CD4-positive, alpha-beta T cell (primary cell): ENCODE measurements around the gene ATP6V1G2. TPM values are rescaled to one million over a fixed set of nuclear protein-coding genes. Genes with fewer than 3 reads are reported as not detected.
"Not testable (repeated sequence)": the region's sequence is repeated elsewhere in the genome, so short reads cannot be mapped to it uniquely, and the experiment has no call there.

Source experiments
- ATAC-seq: fragments of 200-7000 bp; cut with Tn5 transposase; one replicate; pipeline ENCODE4 v1.10.0; 2022; ENCODE audit warnings: mild to moderate bottlenecking; ENCODE audit not compliant: poor library complexity
- CTCF ChIA-PET: fragments of 350-600 bp; sonication (Branson Sonifier 250); formaldehyde crosslinking; loops from one replicate; lab custom pipeline; 2021; ENCODE audit warnings: antibody characterized with exemption, inconsistent platforms; lab: Charles Lee
- POLR2A ChIA-PET: fragments of 350-600 bp; sonication (Branson Sonifier 250); formaldehyde crosslinking; loops from one replicate; lab custom pipeline; 2021; ENCODE audit warnings: antibody characterized with exemption, inconsistent platforms; lab: Charles Lee
- DNase-seq, 14 experiments: peaks; one replicate each; pipeline ENCODE4 v3.0.0-alpha.2; 2013 to 2020; ENCODE audit warnings: mixed read lengths in 2 of 14
- H3K27ac ChIP-seq, 2 donors: one replicate each; pipeline versions ENCODE4 v1.5.1 to v1.7.0; 2013; ENCODE audit warnings: low read length in 2 of 2, low read depth in 1 of 2, mild to moderate bottlenecking in 1 of 2
- H3K27me3 ChIP-seq, 2 experiments: 1 replicate in 1 of 2; 2 replicates in 1 of 2; pipeline versions ENCODE4 v1.6.1 to v1.7.0; 2013; ENCODE audit warnings: low read length in 2 of 2, control low read depth in 1 of 2, mild to moderate bottlenecking in 1 of 2, moderate library complexity in 1 of 2; ENCODE audit not compliant: insufficient read depth in 2 of 2, control insufficient read depth in 1 of 2
- H3K36me3 ChIP-seq: one replicate; pipeline ENCODE4 v1.6.1; 2013; ENCODE audit warnings: low read length, control low read depth; ENCODE audit not compliant: insufficient read depth
- H3K4me1 ChIP-seq: one replicate; pipeline ENCODE4 v1.6.1; 2013; ENCODE audit warnings: low read length, control low read depth; ENCODE audit not compliant: insufficient read depth
- H3K4me3 ChIP-seq: one replicate; pipeline ENCODE4 v1.5.1; 2013; ENCODE audit warnings: mild to moderate bottlenecking, low read length, moderate library complexity
- H3K9me3 ChIP-seq, 2 experiments: 1 replicate in 1 of 2; 2 replicates in 1 of 2; pipeline versions ENCODE4 v1.6.1 to v1.7.0; 2013; ENCODE audit warnings: low read length in 2 of 2, mild to moderate bottlenecking in 2 of 2, control low read depth in 1 of 2, moderate library complexity in 1 of 2; ENCODE audit not compliant: control insufficient read depth in 1 of 2, insufficient read depth in 1 of 2
- H3K27ac Mint-ChIP-seq: one replicate; pipeline ENCODE4 v1.8.0; 2020; ENCODE audit warnings: mixed read lengths
- H3K27me3 Mint-ChIP-seq: one replicate; pipeline ENCODE4 v1.8.0; 2021; ENCODE audit warnings: mixed read lengths
- H3K36me3 Mint-ChIP-seq: one replicate; pipeline ENCODE4 v1.8.0; 2021; ENCODE audit warnings: low read depth, mixed read lengths
- H3K4me1 Mint-ChIP-seq: one replicate; pipeline ENCODE4 v1.8.0; 2021; ENCODE audit warnings: low read depth, mixed read lengths
- H3K4me3 Mint-ChIP-seq: one replicate; pipeline ENCODE4 v1.8.0; 2020; ENCODE audit warnings: mild to moderate bottlenecking, mixed read lengths
- H3K9me3 Mint-ChIP-seq: one replicate; pipeline ENCODE4 v1.8.0; 2020; ENCODE audit warnings: mixed read lengths
- intact Hi-C, 2 experiments: fragments of 100-400 bp; cut with DNase I in 1 of 2; cut with micrococcal nuclease in 1 of 2; formaldehyde crosslinking; loops; one replicate each; pipeline versions ENCODE4 v1.15.1 to v1.9.0; 2023 to 2025; cut with DNase I, micrococcal nuclease
- total RNA-seq, 174 experiments: library from RNA in 2 of 174; stranded (reverse) in 2 of 174; gene quantifications; one replicate each; pipeline ENCODE4 v1.2.3 and lab custom pipeline; 2021 to 2026
- TF ChIP-seq, protein P1 (sequence below): fragments of 200-600 bp; IDR thresholded peaks from one replicate; pipeline ENCODE4 v1.8.0; 2022; ENCODE audit warnings: antibody characterized with exemption, mild to moderate bottlenecking

ATP6V1G2 gene
- total RNA-seq, 2 experiments from 2014 or later, result 2.6 to 3.3 TPM

DNA sequence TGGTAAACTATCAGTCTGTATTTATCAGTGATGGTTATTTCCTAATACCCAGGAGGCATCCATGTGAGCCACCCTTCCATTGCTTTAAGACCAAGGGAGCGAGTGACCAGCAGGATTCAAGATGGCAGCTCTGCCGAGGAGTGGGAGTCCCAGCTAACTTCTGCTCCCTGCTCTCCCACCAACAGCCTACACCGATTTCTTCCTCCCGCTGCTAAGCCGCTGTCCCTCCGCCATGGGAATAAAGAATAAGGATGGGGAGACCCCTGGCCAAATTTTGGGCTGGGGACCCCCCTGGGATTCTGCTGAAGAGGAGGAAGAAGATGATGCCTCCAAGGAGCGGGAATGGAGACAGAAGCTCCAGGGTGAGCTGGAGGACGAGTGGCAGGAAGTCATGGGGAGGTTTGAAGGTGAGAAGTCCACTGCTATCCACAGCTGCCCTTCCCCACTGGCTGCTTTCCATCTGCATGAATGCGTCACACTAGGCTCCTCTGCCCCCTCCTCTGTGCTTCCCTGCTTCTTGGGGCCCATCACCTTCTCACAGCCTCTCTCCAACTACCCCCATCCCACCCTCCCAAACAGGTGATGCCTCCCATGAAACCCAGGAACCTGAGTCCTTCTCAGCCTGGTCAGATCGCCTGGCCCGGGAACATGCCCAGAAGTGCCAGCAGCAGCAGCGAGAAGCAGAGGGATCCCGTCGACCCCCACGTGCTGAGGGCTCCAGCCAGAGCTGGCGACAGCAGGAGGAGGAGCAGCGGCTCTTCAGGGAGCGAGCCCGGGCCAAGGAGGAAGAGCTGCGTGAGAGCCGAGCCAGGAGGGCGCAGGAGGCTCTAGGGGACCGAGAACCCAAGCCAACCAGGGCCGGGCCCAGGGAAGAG is 11.3 kb upstream of the ATP6V1G2 start:
- Histone ChIP-seq H3K9me3 (no peaks in the 10 kb centered on the region), H3K4me3 (no peak overlapping the region), H3K36me3 (peaks cover 13% of the 10 kb centered on the region), H3K27me3 (no peaks in the 10 kb centered on the region), H3K27ac (peak overlapping the region; percentile 63 to 74), H3K4me1 (peaks cover 66% of the 10 kb centered on the region)
- Mint-ChIP-seq H3K27me3 (no peaks in the 10 kb centered on the region), H3K36me3 (peaks cover 29% of the 10 kb centered on the region), H3K9me3 (no peaks in the 10 kb centered on the region), H3K27ac (no peak overlapping the region), H3K4me1 (peaks cover 46% of the 10 kb centered on the region), H3K4me3 (no peak overlapping the region)
- ChIA-PET POLR2A (interaction anchor here (1.0 to 34.9 kb wide), 4 partner anchors 10 to 28 kb away, joined by 4 to 1160 read pairs (median 26); partner anchors contain the start of genes DDX39B, LST1, LTA and LTB), CTCF (interaction anchor here (1.7 to 6.2 kb wide), 2 partner anchors 20 to 40 kb away, joined by 7 to 32 read pairs; no protein-coding TSS in a partner anchor)
- intact Hi-C loops, result loop anchor here in 1 of 2 experiments (2.0 kb wide), 2 partner anchors 15 to 23 kb away; partner anchors contain the start of gene LTA
- TF ChIP-seq, protein P1, sequence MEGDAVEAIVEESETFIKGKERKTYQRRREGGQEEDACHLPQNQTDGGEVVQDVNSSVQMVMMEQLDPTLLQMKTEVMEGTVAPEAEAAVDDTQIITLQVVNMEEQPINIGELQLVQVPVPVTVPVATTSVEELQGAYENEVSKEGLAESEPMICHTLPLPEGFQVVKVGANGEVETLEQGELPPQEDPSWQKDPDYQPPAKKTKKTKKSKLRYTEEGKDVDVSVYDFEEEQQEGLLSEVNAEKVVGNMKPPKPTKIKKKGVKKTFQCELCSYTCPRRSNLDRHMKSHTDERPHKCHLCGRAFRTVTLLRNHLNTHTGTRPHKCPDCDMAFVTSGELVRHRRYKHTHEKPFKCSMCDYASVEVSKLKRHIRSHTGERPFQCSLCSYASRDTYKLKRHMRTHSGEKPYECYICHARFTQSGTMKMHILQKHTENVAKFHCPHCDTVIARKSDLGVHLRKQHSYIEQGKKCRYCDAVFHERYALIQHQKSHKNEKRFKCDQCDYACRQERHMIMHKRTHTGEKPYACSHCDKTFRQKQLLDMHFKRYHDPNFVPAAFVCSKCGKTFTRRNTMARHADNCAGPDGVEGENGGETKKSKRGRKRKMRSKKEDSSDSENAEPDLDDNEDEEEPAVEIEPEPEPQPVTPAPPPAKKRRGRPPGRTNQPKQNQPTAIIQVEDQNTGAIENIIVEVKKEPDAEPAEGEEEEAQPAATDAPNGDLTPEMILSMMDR, result no peak
- ATAC-seq, result no peak
- DNase-seq, result no peak

DNA sequence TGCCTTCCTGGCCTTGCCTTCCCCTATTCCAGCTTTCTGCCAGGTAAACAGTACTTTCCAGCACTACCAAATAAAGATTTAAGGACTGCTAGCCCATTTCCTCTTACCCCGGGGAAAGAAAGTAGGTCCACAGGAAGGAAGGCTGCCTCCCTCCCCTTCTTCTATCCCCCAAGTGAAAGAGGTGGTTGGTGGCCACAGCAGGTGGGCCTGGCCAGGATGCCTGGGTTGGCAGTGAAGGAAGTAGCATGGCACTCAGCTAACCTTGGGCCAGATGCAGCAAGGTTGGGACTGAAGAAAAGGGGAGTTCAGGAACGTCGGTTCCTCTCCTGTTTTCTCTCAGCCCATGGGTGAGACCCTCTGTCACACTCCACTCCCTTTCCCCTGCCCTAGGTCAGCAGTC is 9.9 kb upstream of the ATP6V1G2 start:
- intact Hi-C loops, result no loop called here
- ChIA-PET CTCF (interaction anchor here (1.2 to 6.2 kb wide), 5 partner anchors 10 to 41 kb away, joined by 3 to 32 read pairs (median 4); partner anchors contain the start of genes LTB and TNF), POLR2A (interaction anchor here (0.9 to 34.9 kb wide), 3 partner anchors 13 to 30 kb away, joined by 3 to 1160 read pairs (median 43); partner anchors contain the start of genes LST1, LTA, LTB and NCR3)
- H3K4me3 Mint-ChIP-seq, result no peak overlapping the region
- no peaks in the 10 kb centered on the region for H3K27me3 Mint-ChIP-seq
- peaks cover 61% of the 10 kb centered on the region for H3K4me1 ChIP-seq
- H3K9me3 ChIP-seq, result no peaks in the 10 kb centered on the region
- TF ChIP-seq, protein P1, result no peak
- peaks cover 24% of the 10 kb centered on the region for H3K36me3 Mint-ChIP-seq
- H3K9me3 Mint-ChIP-seq, result no peaks in the 10 kb centered on the region
- DNase-seq (peak in 1 of 14 experiments; percentile 45), ATAC-seq (no peak)
- no peak overlapping the region for H3K4me3 ChIP-seq
- peaks cover 13% of the 10 kb centered on the region for H3K36me3 ChIP-seq
- no peak overlapping the region for H3K27ac ChIP-seq
- H3K4me1 Mint-ChIP-seq, result peaks cover 41% of the 10 kb centered on the region
- no peaks in the 10 kb centered on the region for H3K27me3 ChIP-seq
- H3K27ac Mint-ChIP-seq, result peak overlapping the region; percentile 47

DNA sequence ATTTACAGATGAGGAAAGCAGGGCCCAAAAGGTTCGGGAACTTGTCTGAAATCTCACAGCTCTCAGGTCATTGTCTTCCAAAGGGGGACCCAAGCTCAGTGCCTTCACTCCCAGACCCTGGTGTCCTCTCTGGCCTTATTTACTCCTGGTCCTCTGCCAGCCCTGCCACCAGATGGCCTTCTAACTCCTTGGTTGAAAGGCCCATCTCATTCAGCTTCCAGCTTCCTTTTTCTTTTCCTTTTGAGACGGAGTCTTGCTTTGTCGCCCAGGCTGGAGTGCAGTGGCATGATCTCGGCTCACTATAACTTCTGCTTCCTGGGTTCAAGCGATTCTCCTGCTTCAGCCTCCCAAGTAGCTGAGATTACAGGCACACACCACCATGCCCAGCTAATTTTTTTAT is 5.0 kb upstream of the ATP6V1G2 start:
- POLR2A ChIA-PET, result interaction anchor here (0.6 to 8.1 kb wide), 18 partner anchors 9 to 421 kb away, joined by 3 to 220 read pairs (median 4); partner anchors contain the start of genes ABHD16A, BAG6, DDX39B and DXO
- DNase-seq, result peak; percentile 49 to 87 (median 62)
- ATAC-seq, H3K9me3 ChIP-seq, H3K4me3 ChIP-seq, H3K27me3 ChIP-seq, H3K27me3 Mint-ChIP-seq, H3K9me3 Mint-ChIP-seq, H3K4me3 Mint-ChIP-seq, H3K27ac ChIP-seq, H3K36me3 ChIP-seq, H3K36me3 Mint-ChIP-seq: not testable (repeated sequence)
- intact Hi-C loops, result loop anchor here (1.0 kb wide), 2 partner anchors 29 to 47 kb away; no protein-coding TSS in a partner anchor
- CTCF ChIA-PET, result interaction anchor here (0.6 to 11.8 kb wide), 15 partner anchors 9 to 279 kb away, joined by 3 to 284 read pairs (median 4); partner anchors contain the start of genes DDX39B, GPANK1, LST1 and LTB
- H3K4me1 ChIP-seq, result peaks cover 40% of the 10 kb centered on the region
- Mint-ChIP-seq H3K27ac (peak overlapping the region; percentile 73), H3K4me1 (peaks cover 32% of the 10 kb centered on the region)
- TF ChIP-seq, protein P1, result peak; percentile 70
